ENCODE data around the gene AADACL4. TPM values are rescaled to one million over a fixed set of nuclear protein-coding genes. Genes with fewer than 3 reads are reported as not detected.
"Not testable (repeated sequence)": the region's sequence is repeated elsewhere in the genome, so short reads cannot be mapped to it uniquely, and the experiment has no call there.

Gene AADACL4
- total RNA-seq, 2 experiments from 2014 or later: not detected

- POLR2A ChIA-PET: no interaction called here
Measured at GRCh38 chr1:12678350-12678749, 34.5 kb downstream of the AADACL4 start.

GRCh38 chr1:12678820-12679219 is 34.9 kb downstream of the AADACL4 start:
- ChIA-PET POLR2A (no interaction called here), CTCF (no interaction called here)

More at GRCh38 chr1:12678350-12678749, 34.5 kb downstream of the AADACL4 start:
- CTCF ChIA-PET: no interaction called here

- ChIA-PET POLR2A (no interaction called here), CTCF (no interaction called here)
Measured at GRCh38 chr1:12690156-12690555, 46.3 kb downstream of the AADACL4 start.

GRCh38 chr1:12692967-12693782 is 49.3 kb downstream of the AADACL4 start:
- ChIA-PET POLR2A (no interaction called here), CTCF (no interaction called here)

- POLR2A ChIA-PET: no interaction called here
Measured at GRCh38 chr1:12696658-12697057, 52.8 kb downstream of the AADACL4 start.

GRCh38 chr1:12697397-12697796 is 53.5 kb downstream of the AADACL4 start:
- ChIA-PET POLR2A (no interaction called here), CTCF (no interaction called here)

More at GRCh38 chr1:12696658-12697057, 52.8 kb downstream of the AADACL4 start:
- CTCF ChIA-PET: no interaction called here

- ChIA-PET CTCF (no interaction called here), POLR2A (no interaction called here)
Measured at GRCh38 chr1:12703821-12704451, 60.1 kb downstream of the AADACL4 start.

GRCh38 chr1:12706061-12706460 is 62.2 kb downstream of the AADACL4 start:
- ChIA-PET CTCF (no interaction called here), POLR2A (no interaction called here)

GRCh38 chr1:12708396-12709090 is 64.7 kb downstream of the AADACL4 start:
- ChIA-PET CTCF (no interaction called here), POLR2A (no interaction called here)

- ChIA-PET CTCF (no interaction called here), POLR2A (no interaction called here)
Measured at GRCh38 chr1:12709091-12709491, 65.2 kb downstream of the AADACL4 start.

GRCh38 chr1:12709696-12710095 is 65.8 kb downstream of the AADACL4 start:
- POLR2A ChIA-PET: no interaction called here
- CTCF ChIA-PET: no interaction called here

- ChIA-PET POLR2A (no interaction called here), CTCF (no interaction called here)
Measured at GRCh38 chr1:12711536-12711935, 67.7 kb downstream of the AADACL4 start.

- POLR2A ChIA-PET: no interaction called here
- CTCF ChIA-PET: no interaction called here
Measured at GRCh38 chr1:12712076-12712475, 68.2 kb downstream of the AADACL4 start.

- ChIA-PET POLR2A (interaction anchor here (0.6 kb wide), 1 partner anchor 40 kb away, joined by 7 read pairs; no protein-coding TSS in a partner anchor), CTCF (no interaction called here)
Measured at GRCh38 chr1:12712929-12713328, 69.0 kb downstream of the AADACL4 start.

GRCh38 chr1:12713651-12714050 is 69.8 kb downstream of the AADACL4 start:
- CTCF ChIA-PET, POLR2A ChIA-PET: not testable (repeated sequence)

GRCh38 chr1:12714710-12715475 is 71.0 kb downstream of the AADACL4 start:
- POLR2A ChIA-PET: no interaction called here

GRCh38 chr1:12715896-12716437 is 72.1 kb downstream of the AADACL4 start, which contains the start of gene AADACL3:
AADACL3 (plus strand) TSS chr1:12716110; CDS start chr1:12716177, 67 bp downstream.
- ChIA-PET CTCF (no interaction called here), POLR2A (no interaction called here)

More at GRCh38 chr1:12714710-12715475, 71.0 kb downstream of the AADACL4 start:
- CTCF ChIA-PET: no interaction called here
